LNCAP (cell line): ENCODE results near the gene NMRK1.

Experiments used
- TF ChIP-seq, protein P1 (sequence below): fragments of 450-650 bp; IDR thresholded peaks from 2 replicates; pipeline ENCODE4 v1.5.1; 2017; ENCODE audit warnings: mild to moderate bottlenecking

Gene NMRK1

DNA sequence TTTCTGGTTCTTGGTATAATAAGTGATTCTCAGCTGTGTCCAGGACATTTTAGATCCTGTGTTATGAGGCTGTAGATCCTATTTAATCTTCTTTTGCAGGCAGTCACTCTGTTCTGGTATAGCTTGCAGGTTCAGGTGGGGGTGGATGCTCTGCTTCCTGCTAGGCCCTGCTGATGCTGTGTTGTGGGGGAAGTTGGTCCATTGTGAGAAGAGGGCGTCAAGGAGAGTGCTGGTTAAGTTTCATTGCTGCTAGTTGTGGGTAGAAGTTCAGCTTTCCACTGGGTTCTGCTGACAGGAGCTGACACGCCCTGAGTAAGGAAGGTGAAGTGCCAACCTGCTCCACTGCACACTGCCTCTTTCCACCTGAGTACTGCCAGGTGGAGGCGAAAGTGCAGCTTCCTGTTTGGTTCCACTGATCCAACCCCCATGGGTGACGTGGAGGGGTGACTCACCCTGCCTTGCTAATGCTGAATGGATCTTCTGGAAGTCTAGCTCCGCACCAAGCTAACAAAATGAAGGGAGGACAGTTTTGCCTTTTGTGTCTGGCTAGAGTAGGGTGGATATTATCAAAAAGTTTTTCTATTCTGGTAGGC, 16.3 kb downstream of the NMRK1 start:
- TF ChIP-seq, protein P1, sequence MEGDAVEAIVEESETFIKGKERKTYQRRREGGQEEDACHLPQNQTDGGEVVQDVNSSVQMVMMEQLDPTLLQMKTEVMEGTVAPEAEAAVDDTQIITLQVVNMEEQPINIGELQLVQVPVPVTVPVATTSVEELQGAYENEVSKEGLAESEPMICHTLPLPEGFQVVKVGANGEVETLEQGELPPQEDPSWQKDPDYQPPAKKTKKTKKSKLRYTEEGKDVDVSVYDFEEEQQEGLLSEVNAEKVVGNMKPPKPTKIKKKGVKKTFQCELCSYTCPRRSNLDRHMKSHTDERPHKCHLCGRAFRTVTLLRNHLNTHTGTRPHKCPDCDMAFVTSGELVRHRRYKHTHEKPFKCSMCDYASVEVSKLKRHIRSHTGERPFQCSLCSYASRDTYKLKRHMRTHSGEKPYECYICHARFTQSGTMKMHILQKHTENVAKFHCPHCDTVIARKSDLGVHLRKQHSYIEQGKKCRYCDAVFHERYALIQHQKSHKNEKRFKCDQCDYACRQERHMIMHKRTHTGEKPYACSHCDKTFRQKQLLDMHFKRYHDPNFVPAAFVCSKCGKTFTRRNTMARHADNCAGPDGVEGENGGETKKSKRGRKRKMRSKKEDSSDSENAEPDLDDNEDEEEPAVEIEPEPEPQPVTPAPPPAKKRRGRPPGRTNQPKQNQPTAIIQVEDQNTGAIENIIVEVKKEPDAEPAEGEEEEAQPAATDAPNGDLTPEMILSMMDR = no peak

DNA sequence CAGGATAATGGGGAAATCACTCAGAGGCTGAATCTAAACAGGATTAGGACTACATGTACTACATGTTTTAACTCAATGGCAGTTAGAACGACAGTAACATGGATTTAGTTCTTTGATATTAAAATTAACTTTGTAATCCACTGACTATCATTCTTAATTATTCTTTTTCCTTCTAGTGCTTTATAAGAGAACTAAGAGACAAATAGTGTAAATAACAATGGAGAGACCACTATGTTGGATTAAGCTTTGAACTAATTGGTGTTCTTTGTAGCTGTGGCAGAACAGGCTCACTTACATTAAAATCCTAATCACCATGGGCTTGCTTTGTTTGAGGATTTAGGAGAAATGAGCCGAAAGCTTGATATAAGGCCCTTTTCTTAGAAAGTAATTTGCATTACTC, 18.8 kb downstream of the NMRK1 start:
- TF ChIP-seq, protein P1 = no peak

DNA sequence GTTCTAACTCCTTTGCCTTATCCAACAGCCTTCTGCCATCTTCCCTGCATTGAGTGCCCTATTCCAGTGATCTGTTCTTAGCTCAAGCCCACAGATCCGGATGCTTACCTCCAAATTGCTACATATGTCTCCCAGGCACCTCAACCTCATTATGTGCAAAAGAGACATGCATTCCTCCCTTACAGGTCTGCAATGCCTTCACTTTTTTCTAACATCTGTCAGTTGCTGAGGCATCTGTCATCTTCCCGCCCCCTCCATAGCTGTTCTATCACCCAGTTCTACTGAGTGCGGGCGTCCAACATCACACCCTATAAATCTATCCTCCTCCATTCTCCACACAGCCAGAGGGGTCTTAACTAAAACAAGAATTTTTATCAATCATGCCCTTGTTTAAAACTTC, 20.1 kb downstream of the NMRK1 start:
- TF ChIP-seq, protein P1 = no peak

DNA sequence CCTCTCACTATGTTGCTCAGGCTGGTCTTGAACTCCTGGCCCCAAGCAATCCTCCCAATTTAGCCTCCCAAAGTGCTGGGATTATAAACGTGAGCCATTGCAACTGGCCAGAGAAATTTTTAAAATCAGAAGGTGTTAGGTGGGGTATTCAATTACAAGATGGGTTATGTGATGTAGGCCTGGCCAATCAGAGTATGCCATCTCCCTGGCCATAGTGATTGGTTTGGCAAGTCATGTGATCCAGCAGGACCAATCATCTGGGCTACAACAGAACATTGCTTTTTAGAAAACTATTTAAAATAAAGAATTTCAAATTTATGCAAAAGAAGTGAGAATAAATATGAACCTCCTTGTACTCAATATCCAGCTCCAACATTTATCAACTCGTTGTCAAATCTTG, 22.4 kb downstream of the NMRK1 start:
- TF ChIP-seq, protein P1 = no peak

DNA sequence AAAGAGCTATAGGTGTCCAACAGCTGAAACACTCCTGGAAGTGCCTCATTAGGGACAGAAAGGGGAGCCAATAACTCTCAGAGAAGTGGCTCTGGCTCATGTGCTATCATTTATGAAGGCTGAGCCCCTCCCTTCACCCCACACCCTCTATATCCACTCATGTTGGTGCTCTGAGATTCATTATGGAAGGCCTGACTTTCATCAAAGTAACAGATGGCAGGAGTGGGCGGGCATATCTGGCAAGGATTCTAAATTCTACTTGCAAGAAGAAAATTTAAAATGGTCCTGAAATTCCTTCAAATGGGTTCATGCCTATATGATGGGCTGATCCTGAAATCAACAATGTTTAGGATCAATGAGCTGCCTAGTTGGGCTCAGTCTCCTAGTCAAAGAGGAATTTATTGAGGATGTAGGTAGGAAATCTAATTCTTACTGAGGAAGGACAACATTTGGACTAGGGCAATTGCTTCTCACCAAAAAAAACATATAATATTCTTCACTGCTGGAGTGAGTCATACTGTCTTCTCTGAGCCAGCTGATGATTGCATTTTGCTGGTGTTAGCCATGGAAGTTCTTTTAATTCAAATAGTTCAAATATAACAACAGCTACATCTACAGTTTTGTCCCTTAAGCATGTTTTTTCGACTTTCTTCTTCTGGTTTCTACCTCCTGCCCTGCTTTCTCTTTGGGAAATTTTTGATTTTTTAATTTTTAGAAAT, 23.5 kb downstream of the NMRK1 start:
- TF ChIP-seq, protein P1 = no peak

DNA sequence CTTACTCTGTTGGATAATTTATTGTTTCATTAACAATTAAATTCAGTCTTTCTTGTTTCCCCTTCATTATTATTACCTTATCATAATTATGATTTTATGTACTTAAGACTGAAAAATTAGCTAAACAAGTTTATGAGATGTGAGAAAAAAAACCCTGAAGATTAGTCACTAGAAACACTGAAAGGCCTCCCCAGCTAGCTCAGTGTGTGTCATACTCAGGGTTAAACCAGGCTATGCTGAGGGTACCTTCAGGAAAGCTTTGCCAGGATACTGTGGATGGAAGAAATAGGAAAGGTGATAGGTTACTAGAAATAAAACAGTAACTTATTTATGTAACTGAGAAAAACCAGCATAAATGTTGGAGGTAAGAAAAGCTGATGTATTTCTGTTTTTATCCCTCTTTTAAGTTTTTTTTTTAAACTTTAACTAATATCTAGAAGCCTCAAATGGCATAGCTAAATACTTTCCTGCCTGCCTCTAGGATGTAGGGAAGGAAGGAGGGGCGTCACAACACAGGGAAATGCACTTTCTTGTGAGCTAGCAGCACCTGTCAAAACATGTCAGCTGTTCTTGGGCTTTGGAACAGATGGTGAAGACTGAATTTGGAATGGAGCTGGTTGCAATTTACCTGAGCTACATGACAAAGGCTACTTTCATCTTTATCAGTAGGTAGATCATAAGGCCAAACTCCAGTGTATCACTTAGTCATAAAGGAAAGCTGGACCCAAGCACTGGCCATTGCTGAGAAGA, 24.2 kb downstream of the NMRK1 start:
- TF ChIP-seq, protein P1 = no peak

DNA sequence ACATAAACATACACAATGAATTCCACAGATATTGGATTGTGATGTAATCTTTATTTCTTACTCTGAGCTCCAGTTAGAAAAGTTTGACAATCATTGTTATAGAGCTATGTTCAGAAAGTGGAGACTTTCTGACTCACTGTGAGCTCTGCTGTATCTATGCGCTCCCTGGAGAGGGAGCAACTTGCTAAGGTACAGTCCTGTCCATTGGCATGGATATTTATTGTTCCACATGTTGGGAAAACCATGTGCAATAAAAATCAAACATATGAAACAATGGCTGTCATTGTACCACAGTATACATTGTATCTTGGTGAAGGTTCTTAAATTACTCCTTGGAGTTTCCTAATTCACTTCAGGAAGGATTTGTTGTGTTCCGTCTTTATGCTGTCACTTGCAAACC, 26.8 kb downstream of the NMRK1 start:
- TF ChIP-seq, protein P1 = no peak
